22Rv1 (cell line): ENCODE measurements around the gene PNMA1.
A peak's percentile ranks its signal among the peaks of the same experiment; 100 is the strongest.

ENCODE experiments used
- H3K27ac ChIP-seq: fragments of 450-650 bp; 2 replicates; pipeline ENCODE4 v1.5.1; 2017
- ZFX ChIP-seq: fragments of 450-650 bp; IDR thresholded peaks from 2 replicates; pipeline ENCODE4 v1.6.1; 2017; ENCODE audit warnings: antibody characterized with exemption, borderline replicate concordance
- TF ChIP-seq, protein P1 (sequence below): fragments of 450-650 bp; IDR thresholded peaks from 2 replicates; pipeline ENCODE4 v1.5.1; 2017; ENCODE audit warnings: mild to moderate bottlenecking

Gene PNMA1

DNA sequence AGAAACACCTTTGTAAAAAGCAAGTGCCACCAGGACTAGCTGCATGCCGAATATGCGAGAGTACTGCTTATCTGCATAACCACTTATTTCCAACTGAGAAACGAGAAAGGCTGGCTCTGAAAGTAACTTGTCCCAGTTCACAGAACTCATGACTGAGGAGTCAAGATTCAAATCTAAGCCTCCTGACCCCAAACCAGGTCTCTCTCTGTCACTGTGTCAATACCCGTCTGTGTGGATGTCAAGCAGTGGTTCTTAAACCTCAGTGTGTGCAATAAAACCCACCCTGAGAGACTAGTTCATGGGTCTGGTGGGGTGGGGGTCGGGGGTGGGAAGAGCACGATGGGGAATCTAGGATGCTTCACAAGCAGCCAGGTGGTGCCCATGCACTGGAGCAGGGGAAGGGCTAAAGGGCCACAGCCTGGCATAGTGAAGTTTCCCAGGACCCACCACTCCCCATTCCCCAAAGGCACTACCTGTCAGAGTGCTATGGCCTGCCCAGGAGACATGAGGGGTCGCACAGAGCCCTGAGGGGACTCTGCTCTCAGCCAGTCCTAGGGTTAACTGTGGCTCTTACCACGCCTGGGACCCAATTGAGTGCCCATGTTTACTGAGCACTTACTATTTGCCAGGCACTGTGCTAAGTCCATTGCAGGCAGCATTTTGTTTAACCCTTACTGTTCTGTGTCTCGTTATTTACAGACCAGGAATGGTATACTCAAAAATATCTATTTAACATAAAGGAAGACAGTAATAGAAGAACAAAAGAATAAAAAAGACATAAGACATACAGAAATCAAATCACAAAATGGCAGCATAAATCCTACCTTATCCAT lies 33.4 kb upstream of the PNMA1 start:
- TF ChIP-seq, protein P1, sequence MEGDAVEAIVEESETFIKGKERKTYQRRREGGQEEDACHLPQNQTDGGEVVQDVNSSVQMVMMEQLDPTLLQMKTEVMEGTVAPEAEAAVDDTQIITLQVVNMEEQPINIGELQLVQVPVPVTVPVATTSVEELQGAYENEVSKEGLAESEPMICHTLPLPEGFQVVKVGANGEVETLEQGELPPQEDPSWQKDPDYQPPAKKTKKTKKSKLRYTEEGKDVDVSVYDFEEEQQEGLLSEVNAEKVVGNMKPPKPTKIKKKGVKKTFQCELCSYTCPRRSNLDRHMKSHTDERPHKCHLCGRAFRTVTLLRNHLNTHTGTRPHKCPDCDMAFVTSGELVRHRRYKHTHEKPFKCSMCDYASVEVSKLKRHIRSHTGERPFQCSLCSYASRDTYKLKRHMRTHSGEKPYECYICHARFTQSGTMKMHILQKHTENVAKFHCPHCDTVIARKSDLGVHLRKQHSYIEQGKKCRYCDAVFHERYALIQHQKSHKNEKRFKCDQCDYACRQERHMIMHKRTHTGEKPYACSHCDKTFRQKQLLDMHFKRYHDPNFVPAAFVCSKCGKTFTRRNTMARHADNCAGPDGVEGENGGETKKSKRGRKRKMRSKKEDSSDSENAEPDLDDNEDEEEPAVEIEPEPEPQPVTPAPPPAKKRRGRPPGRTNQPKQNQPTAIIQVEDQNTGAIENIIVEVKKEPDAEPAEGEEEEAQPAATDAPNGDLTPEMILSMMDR, result no peak
- H3K27ac ChIP-seq, result no peak overlapping the region

DNA sequence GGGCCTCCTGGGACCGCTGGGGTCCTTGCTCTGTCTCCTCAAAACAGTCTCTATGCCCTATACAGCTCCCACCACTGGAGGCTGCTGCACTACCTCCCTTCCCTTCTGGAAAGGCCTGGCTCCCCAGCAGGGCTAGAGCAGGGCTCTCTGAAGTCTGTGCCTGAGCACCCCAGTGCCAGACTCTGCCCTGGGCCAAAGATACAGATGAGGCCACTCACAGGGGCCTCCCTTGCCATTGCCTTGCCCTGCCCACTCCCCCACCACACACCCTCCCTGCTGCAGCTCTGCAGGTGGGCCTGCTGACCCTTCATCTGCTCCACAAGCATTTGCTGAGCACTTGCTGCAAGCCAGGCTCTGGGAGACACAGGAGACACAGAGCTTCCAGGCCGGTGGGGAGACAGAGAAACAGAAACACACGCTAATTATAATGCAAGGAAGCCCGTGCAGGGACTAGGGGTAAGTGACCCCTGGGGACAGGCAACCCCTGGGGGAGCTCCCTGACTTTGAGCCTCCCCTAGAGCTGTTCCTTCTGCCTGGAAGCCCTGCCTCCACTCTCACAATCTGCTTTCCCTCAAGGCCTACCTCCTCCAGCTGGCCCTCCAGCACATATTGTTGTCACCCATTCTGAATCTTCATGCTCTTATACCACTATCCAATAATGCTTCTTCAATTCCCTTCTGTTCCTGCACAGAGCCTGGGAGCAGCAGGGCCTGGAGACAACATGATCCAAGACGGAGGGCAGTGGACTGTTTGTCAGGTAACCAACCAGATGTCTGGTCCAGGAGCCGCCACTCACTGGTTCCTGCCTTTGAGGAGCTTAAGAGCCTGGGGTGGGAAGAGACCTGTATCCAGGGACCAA lies 32.6 kb upstream of the PNMA1 start:
- no peak overlapping the region for H3K27ac ChIP-seq

DNA sequence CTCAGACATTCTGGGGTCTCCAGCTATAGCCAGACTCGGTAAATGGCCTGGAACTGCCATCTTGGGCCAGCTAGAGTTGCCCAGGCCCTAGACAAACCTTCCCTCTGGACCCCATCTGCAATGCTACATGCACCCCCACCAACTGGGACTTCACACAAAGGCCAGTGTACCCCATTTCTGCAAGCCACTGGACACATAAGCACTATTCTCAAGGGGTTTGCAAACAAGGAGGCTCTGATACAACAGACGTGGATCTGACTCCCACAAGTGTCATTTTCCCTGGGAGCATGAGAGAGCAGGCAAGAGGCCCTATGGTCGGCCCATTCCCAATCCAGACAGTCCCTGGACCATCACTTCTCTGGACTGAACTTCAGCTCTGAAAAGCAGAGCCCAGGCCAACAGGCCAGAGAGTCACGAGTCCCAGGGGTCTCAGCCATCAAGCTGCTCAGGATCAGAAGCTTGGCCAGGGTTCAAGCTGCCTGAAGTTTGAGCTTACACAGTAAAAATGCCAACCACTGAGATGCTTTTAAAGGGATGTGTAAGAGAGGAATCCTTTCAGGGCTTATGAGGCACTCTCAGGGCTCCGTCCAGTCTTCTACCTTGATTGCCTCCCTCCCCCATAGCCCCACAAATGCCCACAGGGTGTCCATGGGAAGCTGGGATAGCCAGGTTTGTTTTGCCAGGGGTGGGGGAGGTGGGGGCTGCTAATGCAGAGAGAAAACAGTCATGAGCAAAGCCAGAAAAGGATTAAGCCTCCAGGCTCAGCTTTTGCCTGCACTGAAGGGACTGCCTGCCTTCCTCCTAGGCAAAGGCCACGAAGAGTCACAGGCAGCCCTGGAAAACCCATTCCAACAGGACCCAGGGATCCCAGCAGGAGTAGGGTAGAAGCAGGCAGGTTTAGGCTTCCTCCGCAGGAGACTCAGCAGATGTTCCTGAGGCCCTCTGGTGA lies 31.7 kb upstream of the PNMA1 start:
- no peak overlapping the region for H3K27ac ChIP-seq
- TF ChIP-seq, protein P1, result no peak
- TF ChIP-seq ZFX, result no peak

More for the DNA sequence above, 32.6 kb upstream of the PNMA1 start:
- TF ChIP-seq ZFX, result no peak
- TF ChIP-seq, protein P1, result no peak

DNA sequence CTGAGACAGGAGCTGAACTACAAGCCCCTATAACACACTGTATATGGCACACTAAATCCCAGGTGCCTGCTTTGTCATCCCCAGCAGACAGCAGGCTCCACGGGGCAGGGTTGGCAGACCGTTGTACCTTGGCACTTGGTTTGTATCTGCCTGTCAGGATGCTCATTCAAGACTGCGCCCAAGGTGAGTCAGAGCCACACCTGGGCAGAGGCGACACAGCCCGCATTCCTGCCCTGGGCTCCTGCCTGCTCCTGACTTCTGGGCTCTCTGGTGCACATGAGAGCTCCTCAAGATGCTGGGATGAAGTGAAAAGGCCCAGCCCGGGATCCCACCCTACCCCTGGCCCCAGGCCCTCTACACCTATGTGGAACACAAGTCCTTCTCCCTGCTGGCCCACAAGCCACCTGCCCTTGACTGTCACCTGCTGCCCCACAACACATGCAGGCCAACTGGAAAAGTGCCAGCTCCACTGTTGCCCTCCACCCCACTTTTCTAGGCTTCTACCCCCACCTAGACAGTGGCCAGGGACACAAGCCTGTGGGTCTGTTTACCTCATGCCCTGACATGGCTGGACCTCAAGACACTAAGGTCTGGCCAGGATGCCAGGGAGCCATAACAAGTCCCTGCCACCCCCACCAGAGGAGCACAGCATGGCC lies 30.8 kb upstream of the PNMA1 start:
- peak overlapping the region; percentile 15; the same call in 1 of the 2 replicates for H3K27ac ChIP-seq
- TF ChIP-seq, protein P1, result no peak
- no peak for TF ChIP-seq ZFX

DNA sequence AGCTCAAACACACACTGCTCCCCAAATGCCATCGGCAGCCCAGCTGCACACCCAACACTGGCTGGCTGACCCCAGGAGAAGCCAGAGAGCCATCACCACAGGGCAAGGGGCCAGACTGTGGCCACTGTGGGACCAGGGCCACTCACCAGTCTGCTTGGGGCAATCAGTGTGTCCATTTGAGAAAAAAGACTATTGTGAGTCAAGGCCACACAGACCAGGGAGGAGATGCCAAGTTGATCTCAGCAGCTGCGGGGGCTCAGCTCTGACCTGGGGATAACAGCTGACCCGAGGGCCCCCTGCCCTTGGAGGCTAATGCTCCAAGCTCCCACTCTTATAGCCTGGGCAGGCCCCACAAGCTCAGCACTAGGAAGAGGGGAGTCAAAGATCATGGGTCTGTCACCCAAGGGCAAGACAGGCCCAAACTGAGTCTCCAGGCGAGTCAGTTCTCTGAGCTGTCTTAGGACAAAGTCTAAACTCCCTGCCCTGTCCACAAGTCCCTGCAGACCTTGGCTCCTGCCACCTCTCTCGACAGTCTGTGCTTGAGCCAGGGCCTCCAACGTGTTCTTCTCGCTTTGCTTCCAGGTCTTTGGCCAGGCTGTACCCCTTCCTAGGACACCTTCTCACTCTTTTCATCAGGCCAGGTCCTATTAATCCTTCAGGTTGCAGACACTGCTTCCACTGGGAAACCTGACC lies 30.1 kb upstream of the PNMA1 start:
- TF ChIP-seq, protein P1, result no peak
- no peak for TF ChIP-seq ZFX
- H3K27ac ChIP-seq, result peak overlapping the region; percentile 15; the same call in 1 of the 2 replicates

DNA sequence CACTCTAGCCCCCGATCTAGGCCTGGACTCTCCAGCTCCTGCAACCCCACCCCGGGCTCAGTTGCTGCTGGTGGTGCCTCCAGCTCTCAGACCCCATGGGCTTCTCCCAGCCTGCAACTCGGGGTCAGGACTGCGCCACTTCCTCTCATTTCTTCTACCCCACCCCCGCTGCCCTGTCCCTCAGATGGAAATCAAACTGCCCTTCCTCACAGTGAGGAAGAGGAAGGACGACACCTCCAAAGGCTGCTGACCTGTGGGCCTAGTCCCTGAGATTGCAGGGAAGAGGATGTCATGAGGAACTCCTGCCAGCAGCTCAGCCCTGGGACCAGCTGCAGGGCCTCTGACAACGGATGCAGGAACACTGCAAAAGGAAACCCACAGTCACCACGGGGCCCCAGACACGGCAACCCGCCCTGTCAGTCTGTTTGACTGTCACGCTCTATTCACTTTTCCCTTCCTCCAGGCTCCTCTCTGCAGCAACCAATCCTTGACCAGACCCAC lies 29.3 kb upstream of the PNMA1 start:
- no peak for TF ChIP-seq ZFX
- TF ChIP-seq, protein P1, result no peak
- no peak overlapping the region for H3K27ac ChIP-seq
